ENCODE data around the gene GINS1.

The GINS1 gene

DNA sequence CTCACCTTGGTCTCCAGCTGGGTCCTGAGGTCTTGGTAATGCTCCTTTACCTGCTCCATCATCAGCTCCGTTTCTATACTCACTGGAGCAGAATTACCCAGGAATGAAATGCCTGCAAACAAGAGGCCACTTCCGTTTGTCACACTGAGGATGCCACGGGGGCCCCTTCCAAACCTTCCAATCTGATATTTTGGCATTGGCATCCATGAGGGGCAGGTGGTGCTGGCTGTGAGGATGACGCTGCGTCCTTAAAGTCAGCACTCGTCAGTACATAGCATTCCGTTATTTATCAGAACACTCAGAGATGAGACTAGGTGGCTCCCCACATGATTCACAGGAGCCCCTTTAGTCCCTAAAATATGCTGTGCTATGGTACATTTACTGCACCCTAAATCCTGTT lies 72.7 kb downstream of the GINS1 start:
- H2BK5ac ChIP-seq (ENCODE audit: low read depth, low read length, poor library complexity) = no peak overlapping the region
- no peak overlapping the region for H3K4me2 ChIP-seq (ENCODE audit: low read length)
- H3K14ac ChIP-seq (ENCODE audit: low read length) = no peak overlapping the region
- no peak overlapping the region for H4K91ac ChIP-seq (ENCODE audit: low read depth, low read length)
- no peak overlapping the region for H4K12ac ChIP-seq (ENCODE audit: low read depth, low read length)
- H3K79me1 ChIP-seq (ENCODE audit: low read length) = no peaks in the 10 kb centered on the region
- no peak overlapping the region for H4K8ac ChIP-seq (ENCODE audit: low read depth, low read length)
- WGBS (ENCODE audit: extremely low coverage, insufficient coverage, insufficient read length) = no CpG with 5 or more reads among the region's 7 CpGs
- H3K36me3 ChIP-seq (ENCODE audit: control insufficient read depth in 1 of 2, insufficient read depth in 2 of 2, low read length in 2 of 2) = peaks cover 72 to 78% of the 10 kb centered on the region in 2 experiments
- peaks cover 3% of the 10 kb centered on the region for H3K9me3 ChIP-seq (ENCODE audit: insufficient read depth, low read depth, low read length)
- no peak for DNase-seq
- no peaks in the 10 kb centered on the region for H3K79me2 ChIP-seq (ENCODE audit: control insufficient read depth, insufficient read depth, low read length, poor library complexity)
- no peaks in the 10 kb centered on the region for H3K27me3 ChIP-seq (ENCODE audit: insufficient read depth, low read length)
- no peak overlapping the region for H2AK5ac ChIP-seq (ENCODE audit: low read length)
- no peak overlapping the region for H2BK12ac ChIP-seq (ENCODE audit: low read length)
- H3K9ac ChIP-seq (ENCODE audit: low read length) = no peak overlapping the region
- H3K4ac ChIP-seq (ENCODE audit: low read depth, low read length) = no peak overlapping the region
- H3K27ac ChIP-seq (ENCODE audit: low read depth, low read length) = no peak overlapping the region
- no peak overlapping the region for H3K23ac ChIP-seq (ENCODE audit: low read length)
- no peak overlapping the region for H2BK120ac ChIP-seq (ENCODE audit: insufficient read depth, low read length, poor library complexity)
- no peak overlapping the region for H3K18ac ChIP-seq (ENCODE audit: low read length)
- no peak overlapping the region for H2AFZ ChIP-seq (ENCODE audit: insufficient read depth, low read length, poor library complexity)
- no peak overlapping the region for H3K4me3 ChIP-seq (ENCODE audit: low read depth, low read length)
- H3K4me1 ChIP-seq (ENCODE audit: control insufficient read depth in 1 of 2, insufficient read depth in 2 of 2, low read length in 2 of 2) = no peaks in the 10 kb centered on the region

- Histone ChIP-seq H3K4me3 (ENCODE audit: low read depth, low read length) (no peak overlapping the region), H2BK5ac (ENCODE audit: low read depth, low read length, poor library complexity) (no peak overlapping the region), H3K4ac (ENCODE audit: low read depth, low read length) (no peak overlapping the region), H3K9me3 (ENCODE audit: insufficient read depth, low read depth, low read length) (peaks cover 3% of the 10 kb centered on the region), H3K4me2 (ENCODE audit: low read length) (no peak overlapping the region), H2BK12ac (ENCODE audit: low read length) (no peak overlapping the region), H4K8ac (ENCODE audit: low read depth, low read length) (no peak overlapping the region), H4K12ac (ENCODE audit: low read depth, low read length) (no peak overlapping the region), H3K79me1 (ENCODE audit: low read length) (no peaks in the 10 kb centered on the region), H3K9ac (ENCODE audit: low read length) (no peak overlapping the region), H4K91ac (ENCODE audit: low read depth, low read length) (no peak overlapping the region), H3K27me3 (ENCODE audit: insufficient read depth, low read length) (no peaks in the 10 kb centered on the region), H3K79me2 (ENCODE audit: control insufficient read depth, insufficient read depth, low read length, poor library complexity) (no peaks in the 10 kb centered on the region), H3K27ac (ENCODE audit: low read depth, low read length) (no peak overlapping the region), H3K14ac (ENCODE audit: low read length) (no peak overlapping the region), H2AFZ (ENCODE audit: insufficient read depth, low read length, poor library complexity) (no peak overlapping the region), H2AK5ac (ENCODE audit: low read length) (no peak overlapping the region), H3K18ac (ENCODE audit: low read length) (no peak overlapping the region), H3K23ac (ENCODE audit: low read length) (no peak overlapping the region), H3K36me3 (ENCODE audit: control insufficient read depth in 1 of 2, insufficient read depth in 2 of 2, low read length in 2 of 2) (peaks cover 69 to 77% of the 10 kb centered on the region in 2 experiments), H2BK120ac (ENCODE audit: insufficient read depth, low read length, poor library complexity) (no peak overlapping the region), H3K4me1 (ENCODE audit: control insufficient read depth in 1 of 2, insufficient read depth in 2 of 2, low read length in 2 of 2) (no peaks in the 10 kb centered on the region)
- no CpG with 5 or more reads among the region's 9 CpGs for WGBS (ENCODE audit: extremely low coverage, insufficient coverage, insufficient read length)
- no peak for DNase-seq
These were observed 73.3 kb downstream of the GINS1 start for GRCh38 chr20:25480797-25481196.

GRCh38 chr20:25481235-25481917 lies 73.9 kb downstream of the GINS1 start:
- no peak for DNase-seq
- Histone ChIP-seq H3K9ac (ENCODE audit: low read length) (no peak overlapping the region), H3K27me3 (ENCODE audit: insufficient read depth, low read length) (no peaks in the 10 kb centered on the region), H3K4me3 (ENCODE audit: low read depth, low read length) (no peak overlapping the region), H2AK5ac (ENCODE audit: low read length) (no peak overlapping the region), H3K79me2 (ENCODE audit: control insufficient read depth, insufficient read depth, low read length, poor library complexity) (no peaks in the 10 kb centered on the region), H3K27ac (ENCODE audit: low read depth, low read length) (no peak overlapping the region), H3K4ac (ENCODE audit: low read depth, low read length) (no peak overlapping the region), H2BK12ac (ENCODE audit: low read length) (no peak overlapping the region), H3K9me3 (ENCODE audit: insufficient read depth, low read depth, low read length) (peaks cover 3% of the 10 kb centered on the region), H4K8ac (ENCODE audit: low read depth, low read length) (no peak overlapping the region), H3K14ac (ENCODE audit: low read length) (no peak overlapping the region), H4K91ac (ENCODE audit: low read depth, low read length) (no peak overlapping the region), H3K18ac (ENCODE audit: low read length) (no peak overlapping the region), H3K4me2 (ENCODE audit: low read length) (no peak overlapping the region), H2AFZ (ENCODE audit: insufficient read depth, low read length, poor library complexity) (no peak overlapping the region), H3K36me3 (ENCODE audit: control insufficient read depth in 1 of 2, insufficient read depth in 2 of 2, low read length in 2 of 2) (peaks cover 67 to 72% of the 10 kb centered on the region in 2 experiments), H3K23ac (ENCODE audit: low read length) (no peak overlapping the region), H2BK120ac (ENCODE audit: insufficient read depth, low read length, poor library complexity) (no peak overlapping the region), H3K79me1 (ENCODE audit: low read length) (no peaks in the 10 kb centered on the region), H3K4me1 (ENCODE audit: control insufficient read depth in 1 of 2, insufficient read depth in 2 of 2, low read length in 2 of 2) (no peaks in the 10 kb centered on the region), H2BK5ac (ENCODE audit: low read depth, low read length, poor library complexity) (no peak overlapping the region), H4K12ac (ENCODE audit: low read depth, low read length) (no peak overlapping the region)
- WGBS (ENCODE audit: extremely low coverage, insufficient coverage, insufficient read length) = no CpG with 5 or more reads among the region's 11 CpGs

GRCh38 chr20:25481918-25482253 lies 74.4 kb downstream of the GINS1 start:
- H3K14ac ChIP-seq (ENCODE audit: low read length) = no peak overlapping the region
- no peak for DNase-seq
- no peak overlapping the region for H3K23ac ChIP-seq (ENCODE audit: low read length)
- H3K4ac ChIP-seq (ENCODE audit: low read depth, low read length) = no peak overlapping the region
- H4K8ac ChIP-seq (ENCODE audit: low read depth, low read length) = no peak overlapping the region
- H3K79me1 ChIP-seq (ENCODE audit: low read length) = no peaks in the 10 kb centered on the region
- no peaks in the 10 kb centered on the region for H3K4me1 ChIP-seq (ENCODE audit: control insufficient read depth in 1 of 2, insufficient read depth in 2 of 2, low read length in 2 of 2)
- no peaks in the 10 kb centered on the region for H3K27me3 ChIP-seq (ENCODE audit: insufficient read depth, low read length)
- no peak overlapping the region for H2BK120ac ChIP-seq (ENCODE audit: insufficient read depth, low read length, poor library complexity)
- no peak overlapping the region for H4K91ac ChIP-seq (ENCODE audit: low read depth, low read length)
- no peak overlapping the region for H3K4me3 ChIP-seq (ENCODE audit: low read depth, low read length)
- H2AFZ ChIP-seq (ENCODE audit: insufficient read depth, low read length, poor library complexity) = no peak overlapping the region
- no peaks in the 10 kb centered on the region for H3K79me2 ChIP-seq (ENCODE audit: control insufficient read depth, insufficient read depth, low read length, poor library complexity)
- H3K4me2 ChIP-seq (ENCODE audit: low read length) = no peak overlapping the region
- no CpG with 5 or more reads among the region's 12 CpGs for WGBS (ENCODE audit: extremely low coverage, insufficient coverage, insufficient read length)
- H3K18ac ChIP-seq (ENCODE audit: low read length) = no peak overlapping the region
- H3K9ac ChIP-seq (ENCODE audit: low read length) = no peak overlapping the region
- no peak overlapping the region for H2AK5ac ChIP-seq (ENCODE audit: low read length)
- H2BK5ac ChIP-seq (ENCODE audit: low read depth, low read length, poor library complexity) = no peak overlapping the region
- H2BK12ac ChIP-seq (ENCODE audit: low read length) = no peak overlapping the region
- peaks cover 3% of the 10 kb centered on the region for H3K9me3 ChIP-seq (ENCODE audit: insufficient read depth, low read depth, low read length)
- H3K36me3 ChIP-seq (ENCODE audit: control insufficient read depth in 1 of 2, insufficient read depth in 2 of 2, low read length in 2 of 2) = peaks cover 64 to 70% of the 10 kb centered on the region in 2 experiments
- H3K27ac ChIP-seq (ENCODE audit: low read depth, low read length) = no peak overlapping the region
- no peak overlapping the region for H4K12ac ChIP-seq (ENCODE audit: low read depth, low read length)
